GM12891 (cell line): ENCODE measurements around the gene LIG1.

Experiments
- POLR2A ChIP-seq: IDR thresholded peaks from 2 replicates; pipeline ENCODE4 v1.6.1; 2011; ENCODE audit warnings: low read depth, low read length, control low read depth
- POLR2AphosphoS5 ChIP-seq: IDR thresholded peaks from 2 replicates; pipeline ENCODE4 v1.6.1; 2011; ENCODE audit warnings: low read depth, low read length, control low read depth
- POU2F2 ChIP-seq: IDR thresholded peaks from 2 replicates; pipeline ENCODE4 v1.6.1; 2011; ENCODE audit warnings: low read depth, mild to moderate bottlenecking, control low read depth, low read length, moderate library complexity
- SPI1 ChIP-seq: IDR thresholded peaks from 2 replicates; pipeline ENCODE4 v1.6.1; 2011; ENCODE audit warnings: low read depth, low read length, control low read depth
- TAF1 ChIP-seq: IDR thresholded peaks from 2 replicates; pipeline ENCODE4 v1.6.1; 2011; ENCODE audit warnings: low read depth, low read length, control low read depth

DNA sequence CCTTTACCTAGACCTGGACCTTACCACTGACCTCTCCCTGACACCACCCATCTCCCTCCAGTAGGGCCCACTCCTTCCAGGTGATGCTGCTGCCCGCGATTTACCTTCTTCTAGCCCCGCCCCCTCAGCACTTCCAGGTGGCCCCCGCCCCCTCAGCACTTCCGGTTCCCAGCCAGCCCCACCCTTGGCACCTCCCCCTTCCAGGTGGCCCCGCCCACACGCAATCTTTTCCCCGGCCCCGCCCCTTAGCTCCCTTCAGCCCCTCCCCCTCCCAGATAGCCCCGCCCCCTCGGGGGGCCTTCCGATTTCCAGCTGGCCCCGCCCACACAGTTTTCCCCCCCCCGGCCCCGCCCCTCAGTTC, 586 bp downstream of the LIG1 start:
- TF ChIP-seq POLR2AphosphoS5: no peak
- no peak for TF ChIP-seq POLR2A
- no peak for TF ChIP-seq SPI1
- TF ChIP-seq TAF1: no peak
- no peak for TF ChIP-seq POU2F2
